Thymus (tissue), 11 donors: Measurements from ENCODE around the gene CD300LF. TPM values are rescaled to one million over a fixed set of nuclear protein-coding genes. Genes with fewer than 3 reads are reported as not detected.
A peak's percentile ranks its signal among the peaks of the same experiment; 100 is the strongest.

ENCODE experiments used
- DNase-seq, 9 donors: peaks; one replicate each; pipeline ENCODE4 v3.0.0-alpha.2; 2013; ENCODE audit warnings: low spot score in 9 of 9, low read depth in 6 of 9, missing footprints in 1 of 9
- H3K27ac ChIP-seq, 2 donors: one replicate each; pipeline ENCODE4 v1.5.1; 2013; ENCODE audit warnings: control low read depth in 1 of 2, low read depth in 1 of 2, low read length in 1 of 2, mild to moderate bottlenecking in 1 of 2, moderate library complexity in 1 of 2
- H3K27me3 ChIP-seq, 2 donors: one replicate each; pipeline ENCODE4 v1.5.1; 2013; ENCODE audit warnings: low read length in 1 of 2; ENCODE audit not compliant: control insufficient read depth in 2 of 2, insufficient read depth in 1 of 2
- H3K36me3 ChIP-seq, 2 donors: one replicate each; pipeline ENCODE4 v1.5.1; 2013; ENCODE audit warnings: low read length in 1 of 2, mild to moderate bottlenecking in 1 of 2, moderate library complexity in 1 of 2; ENCODE audit not compliant: control insufficient read depth in 2 of 2, insufficient read depth in 2 of 2
- H3K4me1 ChIP-seq, 2 donors: one replicate each; pipeline ENCODE4 v1.5.1; 2013; ENCODE audit warnings: low read length in 2 of 2; ENCODE audit not compliant: control insufficient read depth in 2 of 2, insufficient read depth in 2 of 2
- H3K4me3 ChIP-seq, 2 donors: one replicate each; pipeline ENCODE4 v1.5.1; 2013; ENCODE audit warnings: low read length in 2 of 2, control low read depth in 1 of 2, mild to moderate bottlenecking in 1 of 2
- H3K9me3 ChIP-seq, 2 donors: one replicate each; pipeline ENCODE4 v1.5.1; 2013; ENCODE audit warnings: low read length in 1 of 2, mild to moderate bottlenecking in 1 of 2; ENCODE audit not compliant: control insufficient read depth in 2 of 2, insufficient read depth in 1 of 2
- WGBS: extraction: QIAGEN DNeasy Blood & Tissue Kit; methylation state at CpG from one replicate; pipeline ENCODE4 v1.1.7; 2013; 5-methylcytosine and 5-hydroxymethylcytosine counted together
- polyA plus RNA-seq: library from polyadenylated mRNA; stranded (reverse); fragments of 200-250 nt; gene quantifications from one replicate; pipeline ENCODE4 v1.2.3, GENCODE V29; 2013
- total RNA-seq: library from RNA; stranded (reverse); fragments of 120-200 nt; gene quantifications from one replicate; pipeline ENCODE4 v1.2.4, GENCODE V29; 2013
- donor health status: healthy.

The CD300LF gene
- total and polyA plus RNA-seq, 2 donors = 3.4 to 6.0 TPM

- H3K4me3 ChIP-seq = no peak overlapping the region
- H3K9me3 ChIP-seq = no peaks in the 10 kb centered on the region
- H3K4me1 ChIP-seq = no peaks in the 10 kb centered on the region
- WGBS = 67% methylated on average over 2 of the region's 2 CpGs
- H3K27me3 ChIP-seq = peaks cover 0 to 8% of the 10 kb centered on the region in 2 donors
- no peak for DNase-seq
- H3K27ac ChIP-seq = no peak overlapping the region
- H3K36me3 ChIP-seq = no peaks in the 10 kb centered on the region
Observed at GRCh38 chr17:74678541-74678940, 34.2 kb downstream of the CD300LF start.

DNA sequence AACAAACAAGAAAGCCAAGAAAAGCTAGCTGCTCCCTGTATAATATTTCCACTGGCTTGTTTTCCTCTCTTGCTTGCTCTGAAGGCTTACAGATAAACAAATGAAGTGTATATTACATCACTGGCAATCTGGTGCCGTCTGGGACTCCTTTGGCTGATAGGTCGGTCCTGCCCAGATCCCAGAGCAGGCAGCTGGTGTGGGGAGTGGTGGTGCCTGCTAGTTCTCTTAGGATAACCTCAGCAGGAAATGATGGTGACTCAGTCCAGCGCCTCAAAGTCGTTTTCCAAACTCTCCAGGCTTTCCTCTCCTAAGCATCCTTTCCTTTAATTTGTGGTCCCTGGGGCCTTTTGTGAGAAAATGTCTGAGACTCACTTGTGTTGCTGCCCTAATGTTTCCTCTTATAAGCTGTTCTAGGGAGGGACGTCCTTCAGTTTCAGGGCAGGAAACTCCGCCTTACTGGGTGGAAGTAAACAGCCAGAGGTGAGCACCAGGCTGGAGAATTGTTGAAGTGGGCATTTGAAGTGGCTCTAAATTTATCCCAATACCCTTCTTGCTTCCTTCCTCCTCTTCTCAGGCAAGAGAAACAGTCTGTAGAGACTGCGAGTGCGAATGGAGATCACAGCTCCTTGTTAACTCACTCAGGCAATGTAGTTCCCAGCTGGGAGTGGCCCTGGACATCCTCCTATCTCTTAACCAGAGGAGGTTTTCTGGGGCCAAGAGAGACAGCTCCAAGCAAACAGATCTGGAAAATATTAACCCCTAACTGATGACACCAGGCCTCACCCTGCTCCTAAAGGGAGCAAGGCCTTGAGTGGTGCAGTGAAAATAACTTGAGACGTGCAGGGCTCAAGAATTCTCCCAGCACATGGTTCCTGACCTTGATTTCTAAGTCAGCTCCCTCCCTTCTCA is 34.9 kb downstream of the CD300LF start:
- 40% methylated on average over 9 of the region's 9 CpGs for WGBS
- peaks cover 0 to 10% of the 10 kb centered on the region in 2 donors for H3K27me3 ChIP-seq
- no peak for DNase-seq

DNA sequence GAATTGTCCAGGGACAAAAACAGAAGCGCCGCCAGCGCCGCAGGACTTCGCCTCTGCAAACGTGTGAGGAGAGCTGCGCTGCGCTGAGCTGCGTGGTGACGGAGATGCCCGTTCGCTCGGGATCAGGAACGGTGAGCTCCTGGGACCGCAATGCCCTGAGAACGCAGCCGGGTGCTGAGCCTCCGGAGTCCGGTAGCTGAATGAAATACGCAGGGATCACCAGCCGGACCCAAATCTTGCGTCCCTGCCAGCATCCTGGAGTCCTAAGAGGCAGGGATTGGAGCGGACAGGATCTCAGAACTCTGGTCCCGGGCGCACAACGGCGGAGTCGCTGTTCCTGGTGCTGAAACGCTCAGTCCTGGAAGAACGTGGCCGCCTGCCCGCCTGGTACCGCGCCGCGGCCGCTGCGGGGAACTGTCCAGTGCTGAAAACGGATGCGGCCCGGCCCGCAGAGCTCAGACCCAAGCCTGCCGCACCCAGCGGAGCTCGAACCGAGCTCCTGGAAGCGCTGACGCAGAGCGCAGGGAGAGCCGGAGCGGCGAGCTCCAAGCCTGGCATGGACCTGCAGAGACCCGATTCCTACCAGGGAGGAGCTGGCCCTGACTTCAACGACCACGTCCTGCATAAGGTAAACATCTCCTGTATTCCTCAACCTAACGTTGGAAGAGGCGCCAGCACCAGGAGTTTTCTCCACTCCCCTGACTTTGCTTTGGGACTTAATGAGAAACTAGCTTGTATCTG is 41.5 kb downstream of the CD300LF start:
- peaks cover 2 to 9% of the 10 kb centered on the region in 2 donors for H3K9me3 ChIP-seq
- no peak overlapping the region for H3K4me3 ChIP-seq
- H3K4me1 ChIP-seq = no peaks in the 10 kb centered on the region
- no peak overlapping the region for H3K27ac ChIP-seq
- DNase-seq = peak; percentile 55 to 89 (median 79)
- WGBS = 13% methylated on average over 57 of the region's 57 CpGs
- H3K36me3 ChIP-seq = no peaks in the 10 kb centered on the region
- H3K27me3 ChIP-seq = peaks cover 6 to 27% of the 10 kb centered on the region in 2 donors

More for the DNA sequence above, 34.9 kb downstream of the CD300LF start:
- no peak overlapping the region for H3K27ac ChIP-seq
- no peaks in the 10 kb centered on the region for H3K4me1 ChIP-seq
- no peaks in the 10 kb centered on the region for H3K36me3 ChIP-seq
- H3K4me3 ChIP-seq = no peak overlapping the region
- no peaks in the 10 kb centered on the region for H3K9me3 ChIP-seq

DNA sequence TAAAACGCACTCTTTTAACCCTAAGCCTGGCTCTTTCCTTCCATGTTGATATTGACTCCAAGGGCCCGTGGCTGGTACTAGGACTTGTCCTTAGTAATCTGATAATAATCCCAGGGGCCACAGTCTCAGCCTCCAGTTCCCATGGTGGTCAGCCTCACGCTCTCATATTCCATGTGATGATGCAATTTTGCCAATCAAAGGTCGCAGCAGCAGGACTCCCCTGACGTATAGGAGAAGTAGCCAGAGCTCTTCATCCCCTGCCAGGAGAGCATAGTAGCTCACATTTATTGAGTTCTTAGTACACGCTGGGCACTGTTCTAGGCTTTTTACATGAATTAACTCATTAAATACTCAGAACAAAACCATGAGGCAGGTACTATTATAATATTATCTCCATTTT is 42.4 kb downstream of the CD300LF start:
- no peaks in the 10 kb centered on the region for H3K4me1 ChIP-seq
- H3K36me3 ChIP-seq = no peaks in the 10 kb centered on the region
- no peak for DNase-seq
- H3K27ac ChIP-seq = no peak overlapping the region
- H3K27me3 ChIP-seq = peaks cover 6 to 26% of the 10 kb centered on the region in 2 donors
- WGBS = 86% methylated on average over 6 of the region's 6 CpGs
- H3K4me3 ChIP-seq = no peak overlapping the region
- peaks cover 2 to 9% of the 10 kb centered on the region in 2 donors for H3K9me3 ChIP-seq

DNA sequence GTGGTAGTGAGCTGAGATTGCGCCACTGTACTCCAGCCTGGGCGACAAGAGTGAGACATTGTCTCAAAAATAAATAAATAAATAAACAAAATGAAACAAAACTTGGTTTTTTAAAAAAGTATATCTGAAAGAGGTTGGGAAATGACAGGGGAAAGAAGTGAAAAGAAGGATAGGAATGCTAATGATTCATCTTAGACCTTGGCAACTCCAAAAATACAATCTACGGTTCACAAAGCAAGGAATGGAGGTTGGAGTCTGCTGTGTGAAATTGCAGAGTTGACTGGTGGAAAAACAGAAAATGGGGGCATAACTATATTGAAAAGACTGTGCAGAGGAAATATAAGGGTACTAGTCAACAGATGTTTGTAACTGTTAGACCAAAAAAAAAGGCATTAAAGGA is 49.2 kb downstream of the CD300LF start:
- peaks cover 0 to 4% of the 10 kb centered on the region in 2 donors for H3K27me3 ChIP-seq
- no peaks in the 10 kb centered on the region for H3K36me3 ChIP-seq
- no peaks in the 10 kb centered on the region for H3K9me3 ChIP-seq
- H3K27ac ChIP-seq = no peak overlapping the region
- 71% methylated on average over 3 of the region's 3 CpGs for WGBS
- no peaks in the 10 kb centered on the region for H3K4me1 ChIP-seq
- H3K4me3 ChIP-seq = no peak overlapping the region
- no peak for DNase-seq

- Histone ChIP-seq H3K27me3 (peaks cover 0 to 4% of the 10 kb centered on the region in 2 donors), H3K4me1 (peaks cover 0 to 4% of the 10 kb centered on the region in 2 donors), H3K4me3 (no peak overlapping the region), H3K36me3 (no peaks in the 10 kb centered on the region), H3K9me3 (no peaks in the 10 kb centered on the region), H3K27ac (no peak overlapping the region)
- WGBS = 90% methylated on average over 4 of the region's 4 CpGs
- no peak for DNase-seq
Observed at GRCh38 chr17:74659889-74660288, 52.8 kb downstream of the CD300LF start.

DNA sequence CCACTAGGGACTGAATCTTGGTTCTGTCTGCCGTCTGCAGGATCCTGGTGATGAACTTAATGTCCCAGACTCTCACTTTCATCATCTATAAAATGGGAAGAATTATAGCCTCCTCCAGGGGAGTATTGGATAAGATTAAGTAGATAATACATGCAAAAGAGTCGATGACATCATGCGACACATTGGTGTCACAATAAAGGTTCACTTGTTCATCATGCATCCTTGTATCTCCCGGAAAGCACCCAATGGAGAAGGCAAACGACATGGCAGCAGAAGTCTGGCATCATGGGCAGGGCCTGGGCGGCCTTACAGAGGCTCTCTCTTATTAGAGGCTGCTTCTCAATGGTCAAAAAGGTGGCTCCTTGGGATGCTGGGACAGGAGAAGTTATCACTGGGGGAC is 54.1 kb downstream of the CD300LF start:
- no peak for DNase-seq
- WGBS = 95% methylated on average over 6 of the region's 6 CpGs
- Histone ChIP-seq H3K27ac (no peak overlapping the region), H3K9me3 (no peaks in the 10 kb centered on the region), H3K27me3 (peaks cover 0 to 4% of the 10 kb centered on the region in 2 donors), H3K4me3 (no peak overlapping the region), H3K4me1 (peaks cover 0 to 4% of the 10 kb centered on the region in 2 donors), H3K36me3 (no peaks in the 10 kb centered on the region)

- 91% methylated on average over 5 of the region's 5 CpGs for WGBS
- Histone ChIP-seq H3K27me3 (peaks cover 0 to 11% of the 10 kb centered on the region in 2 donors), H3K9me3 (no peaks in the 10 kb centered on the region), H3K4me3 (no peak overlapping the region), H3K36me3 (no peaks in the 10 kb centered on the region), H3K27ac (no peak overlapping the region), H3K4me1 (peaks cover 0 to 4% of the 10 kb centered on the region in 2 donors)
- DNase-seq = no peak
Observed at GRCh38 chr17:74654742-74655141, 58.0 kb downstream of the CD300LF start.

DNA sequence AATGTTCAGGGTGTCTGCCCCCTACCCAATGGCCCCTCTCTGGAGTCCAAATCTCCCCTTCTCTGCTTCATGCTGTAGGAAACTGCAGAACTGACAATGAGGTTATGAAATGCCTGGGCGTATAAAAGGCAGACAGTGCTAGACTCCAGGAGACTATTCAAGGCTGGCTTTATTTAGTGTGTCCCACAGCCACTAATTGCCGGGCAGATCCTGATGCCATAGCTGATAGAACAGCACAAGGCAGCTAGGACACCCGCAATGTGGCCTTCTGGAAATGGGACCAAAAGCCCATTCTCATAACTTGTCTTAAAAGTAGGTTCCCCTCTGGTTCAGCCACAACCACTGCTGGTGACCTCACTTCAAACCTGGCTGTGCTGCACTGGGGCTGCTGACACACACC is 60.7 kb downstream of the CD300LF start:
- H3K27ac ChIP-seq = no peak overlapping the region
- DNase-seq = no peak
- no peaks in the 10 kb centered on the region for H3K36me3 ChIP-seq
- no peaks in the 10 kb centered on the region for H3K4me1 ChIP-seq
- H3K4me3 ChIP-seq = no peak overlapping the region
- no peaks in the 10 kb centered on the region for H3K9me3 ChIP-seq
- H3K27me3 ChIP-seq = peaks cover 0 to 25% of the 10 kb centered on the region in 2 donors
- WGBS = 95% methylated on average over 3 of the region's 3 CpGs
